GM12892 (cell line): ENCODE results near the gene POMT1.

Source experiments
- POLR2A ChIP-seq: IDR thresholded peaks from 2 replicates; pipeline ENCODE4 v1.6.1; 2011; ENCODE audit warnings: low read depth, low read length, control low read depth
- POLR2AphosphoS5 ChIP-seq: IDR thresholded peaks from 2 replicates; pipeline ENCODE4 v1.6.1; 2011; ENCODE audit warnings: low read depth, low read length, control low read depth
- TAF1 ChIP-seq: IDR thresholded peaks from 2 replicates; pipeline ENCODE4 v1.6.1; 2011; ENCODE audit warnings: low read depth, mild to moderate bottlenecking, control low read depth, low read length, borderline replicate concordance

DNA sequence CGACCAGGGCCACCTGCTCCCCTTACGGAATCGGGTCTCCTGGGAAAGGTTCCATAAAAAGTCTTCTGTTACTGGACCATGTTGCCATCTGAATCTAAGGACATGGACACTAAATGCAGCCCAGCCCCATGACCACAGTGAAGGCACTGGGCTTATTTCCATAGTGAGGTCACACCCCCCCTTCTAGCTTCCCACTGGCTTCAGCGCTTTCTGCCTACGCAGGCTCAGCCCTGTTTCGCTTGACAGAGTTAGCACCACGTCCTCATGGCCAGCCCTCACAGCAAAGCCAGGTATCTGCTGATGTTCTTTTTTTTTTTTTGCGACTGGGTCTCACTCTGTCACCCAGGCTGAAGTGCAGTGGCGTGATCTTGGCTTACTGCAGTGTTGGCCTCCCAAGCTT is 14.2 kb downstream of the POMT1 start:
- no peak for TF ChIP-seq POLR2AphosphoS5
- no peak for TF ChIP-seq TAF1
- TF ChIP-seq POLR2A = no peak
